OCI-LY7 (cell line): ENCODE results near the gene UPB1. TPM values are rescaled to one million over a fixed set of nuclear protein-coding genes. Genes with fewer than 3 reads are reported as not detected.

Source experiments
- BruUV-seq: library from RNA; stranded (reverse); fragments of 400-500 nt; replicated peaks from 2 replicates; lab custom pipeline; 2021; lab: Mats Ljungman, UMichigan
- CTCF ChIA-PET: fragments of 300-600 bp; sonication (Branson Sonifier 250); formaldehyde crosslinking; loops from one replicate; lab custom pipeline; 2022; ENCODE audit warnings: antibody characterized with exemption; ENCODE audit not compliant: unreplicated experiment; lab: Charles Lee
- POLR2A ChIA-PET: fragments of 300-600 bp; sonication (Branson Sonifier 250); formaldehyde crosslinking; loops from one replicate; lab custom pipeline; 2022; ENCODE audit warnings: antibody characterized with exemption; lab: Charles Lee
- DNase-seq: peaks from one replicate; pipeline ENCODE4 v3.0.0-alpha.2; 2015; ENCODE audit warnings: low spot score
- H2AFZ ChIP-seq: fragments of 200-600 bp; sonication (generic), shearing (Covaris generic); 2 replicates; pipeline ENCODE4 v1.6.1; 2014; ENCODE audit warnings: mild to moderate bottlenecking, antibody characterized with exemption, low read length, moderate library complexity
- H3K27ac ChIP-seq: fragments of 200-600 bp; sonication (generic); 2 replicates; pipeline ENCODE4 v1.5.1; 2014; ENCODE audit warnings: mixed run types, low read depth, mild to moderate bottlenecking, moderate library complexity, low read length, inconsistent platforms; ENCODE audit not compliant: poor library complexity, severe bottlenecking
- H3K36me3 ChIP-seq: fragments of 200-600 bp; sonication (generic); 2 replicates; pipeline ENCODE4 v1.6.1; 2014; ENCODE audit warnings: mild to moderate bottlenecking, antibody characterized with exemption, low read length, moderate library complexity, mixed read lengths; ENCODE audit not compliant: insufficient read depth
- H3K4me1 ChIP-seq: fragments of 200-600 bp; sonication (generic); 2 replicates; pipeline ENCODE4 v1.5.1; 2014; ENCODE audit warnings: mild to moderate bottlenecking, low read length; ENCODE audit not compliant: insufficient read depth, poor library complexity, severe bottlenecking
- H3K4me2 ChIP-seq: fragments of 200-600 bp; sonication (generic); 2 replicates; pipeline ENCODE4 v1.6.1; 2014; ENCODE audit warnings: mild to moderate bottlenecking, low read length
- H3K4me3 ChIP-seq: fragments of 200-600 bp; sonication (generic); 2 replicates; pipeline ENCODE4 v1.5.1; 2014; ENCODE audit warnings: mild to moderate bottlenecking, low read depth, low read length; ENCODE audit not compliant: poor library complexity, severe bottlenecking
- H3K79me2 ChIP-seq: fragments of 200-600 bp; sonication (generic); 2 replicates; pipeline ENCODE4 v1.6.1; 2016; ENCODE audit warnings: low read depth, mild to moderate bottlenecking, low read length, moderate library complexity, mixed read lengths; ENCODE audit not compliant: insufficient read depth
- H3K9me2 ChIP-seq: fragments of 200-600 bp; sonication (generic); 2 replicates; pipeline ENCODE4 v1.6.1; 2016; ENCODE audit warnings: mild to moderate bottlenecking, low read length, mixed read lengths; ENCODE audit not compliant: insufficient read depth
- H3K9me3 ChIP-seq: fragments of 200-600 bp; sonication (generic); 2 replicates; pipeline ENCODE4 v1.6.1; 2014; ENCODE audit warnings: mild to moderate bottlenecking, mixed run types, low read length, mixed read lengths
- H4K20me1 ChIP-seq: fragments of 200-600 bp; sonication (generic); 2 replicates; pipeline ENCODE4 v1.6.1; 2014; ENCODE audit warnings: mild to moderate bottlenecking, antibody characterized with exemption, low read length, moderate library complexity, mixed read lengths; ENCODE audit not compliant: insufficient read depth
- EZH2phosphoT487 ChIP-seq: fragments of 200-600 bp; sonication (generic); IDR thresholded peaks from 2 replicates; pipeline ENCODE4 v1.6.1; 2018; ENCODE audit warnings: low read depth, borderline replicate concordance, mild to moderate bottlenecking, mixed run types, antibody characterized with exemption, low read length, moderate library complexity, mixed read lengths
- intact Hi-C: fragments of 100-400 bp; cut with micrococcal nuclease; formaldehyde crosslinking; loops from one replicate; pipeline ENCODE4 v1.10.0; 2022; ENCODE audit not compliant: unreplicated experiment
- total RNA-seq, 2 experiments: library from RNA; depleted of rRNA in 1 of 2; stranded (reverse); fragments of >200 nt in 1 of 2; shearing (Covaris generic) in 1 of 2; gene quantifications; 2 replicates each; pipeline ENCODE4 v1.2.3, GENCODE V29; 2014 to 2022
- TF ChIP-seq, protein P1 (sequence below): fragments of 200-600 bp; sonication (generic); conservative IDR thresholded peaks from 2 replicates; pipeline ENCODE4 v1.5.1; 2014; ENCODE audit warnings: mild to moderate bottlenecking, antibody characterized with exemption, low read length, moderate library complexity, mixed read lengths

The UPB1 gene
- total RNA-seq, 2 experiments from 2014 or later, result 0.69 to 0.70 TPM

DNA sequence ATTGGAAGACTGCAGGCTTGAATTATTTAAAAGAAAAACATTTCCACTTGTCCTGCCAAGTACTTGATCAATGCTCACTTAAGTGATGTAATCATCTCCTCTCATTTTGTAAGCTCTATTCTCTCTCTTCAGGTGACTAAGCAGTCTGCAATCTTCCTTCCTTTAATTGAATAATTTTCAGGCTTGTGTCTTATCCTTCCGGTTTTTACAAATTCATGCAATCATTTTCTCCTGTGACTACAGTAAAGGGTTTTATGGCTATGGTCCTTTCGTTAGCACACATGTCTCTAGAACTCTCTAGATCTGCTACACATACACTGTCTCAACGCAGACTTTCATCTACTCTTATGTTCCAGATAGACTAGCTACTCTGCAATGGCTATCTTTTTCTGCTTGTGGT is 12.6 kb upstream of the UPB1 start:
- no peaks in the 10 kb centered on the region for H3K79me2 ChIP-seq
- no peak for DNase-seq
- H3K4me1 ChIP-seq, result peaks cover 6% of the 10 kb centered on the region
- H4K20me1 ChIP-seq, result no peaks in the 10 kb centered on the region
- no TSS peak for BruUV-seq
- peak overlapping the region; percentile 42; the same call in 1 of the 2 replicates for H2AFZ ChIP-seq
- POLR2A ChIA-PET, result interaction anchor here (0.5 to 2.1 kb wide), 3 partner anchors 47 to 918 kb away, joined by 3 to 10 read pairs (median 6); no protein-coding TSS in a partner anchor
- H3K4me2 ChIP-seq, result no peak overlapping the region
- H3K27ac ChIP-seq, result no peak overlapping the region
- H3K4me3 ChIP-seq, result no peak overlapping the region
- no peaks in the 10 kb centered on the region for H3K9me3 ChIP-seq
- H3K9me2 ChIP-seq, result no peaks in the 10 kb centered on the region
- no peaks in the 10 kb centered on the region for H3K36me3 ChIP-seq
- CTCF ChIA-PET, result no interaction called here
- intact Hi-C loops, result no loop called here
- TF ChIP-seq, protein P1, sequence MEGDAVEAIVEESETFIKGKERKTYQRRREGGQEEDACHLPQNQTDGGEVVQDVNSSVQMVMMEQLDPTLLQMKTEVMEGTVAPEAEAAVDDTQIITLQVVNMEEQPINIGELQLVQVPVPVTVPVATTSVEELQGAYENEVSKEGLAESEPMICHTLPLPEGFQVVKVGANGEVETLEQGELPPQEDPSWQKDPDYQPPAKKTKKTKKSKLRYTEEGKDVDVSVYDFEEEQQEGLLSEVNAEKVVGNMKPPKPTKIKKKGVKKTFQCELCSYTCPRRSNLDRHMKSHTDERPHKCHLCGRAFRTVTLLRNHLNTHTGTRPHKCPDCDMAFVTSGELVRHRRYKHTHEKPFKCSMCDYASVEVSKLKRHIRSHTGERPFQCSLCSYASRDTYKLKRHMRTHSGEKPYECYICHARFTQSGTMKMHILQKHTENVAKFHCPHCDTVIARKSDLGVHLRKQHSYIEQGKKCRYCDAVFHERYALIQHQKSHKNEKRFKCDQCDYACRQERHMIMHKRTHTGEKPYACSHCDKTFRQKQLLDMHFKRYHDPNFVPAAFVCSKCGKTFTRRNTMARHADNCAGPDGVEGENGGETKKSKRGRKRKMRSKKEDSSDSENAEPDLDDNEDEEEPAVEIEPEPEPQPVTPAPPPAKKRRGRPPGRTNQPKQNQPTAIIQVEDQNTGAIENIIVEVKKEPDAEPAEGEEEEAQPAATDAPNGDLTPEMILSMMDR, result no peak
- no peak for TF ChIP-seq EZH2phosphoT487

DNA sequence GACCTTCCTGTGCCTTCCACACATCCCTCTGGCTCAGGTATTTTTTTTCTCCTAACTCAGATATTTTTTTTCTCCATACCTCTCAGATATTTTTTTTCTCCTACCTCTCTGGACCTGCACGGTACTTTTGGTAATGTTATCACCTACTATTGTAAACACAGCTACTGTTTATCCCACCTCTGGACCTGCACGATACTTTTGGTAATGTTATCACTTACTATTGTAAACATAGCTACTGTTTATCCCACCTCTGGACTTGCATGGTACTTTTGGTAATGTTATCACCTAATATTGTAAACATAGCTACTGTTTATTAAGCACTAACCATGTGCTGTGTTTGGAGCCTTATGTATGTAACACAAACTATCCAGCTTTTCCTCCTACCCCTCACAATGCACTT is 12.1 kb upstream of the UPB1 start:
- TF ChIP-seq, protein P1, result no peak
- no peak for TF ChIP-seq EZH2phosphoT487
- H3K4me1 ChIP-seq, result peaks cover 6% of the 10 kb centered on the region
- H3K9me3 ChIP-seq, result no peaks in the 10 kb centered on the region
- H2AFZ ChIP-seq, result peak overlapping the region; percentile 42; the same call in 1 of the 2 replicates
- no peaks in the 10 kb centered on the region for H3K9me2 ChIP-seq
- no peak overlapping the region for H3K4me3 ChIP-seq
- H3K4me2 ChIP-seq, result no peak overlapping the region
- intact Hi-C loops, result no loop called here
- H3K36me3 ChIP-seq, result no peaks in the 10 kb centered on the region
- H3K27ac ChIP-seq, result no peak overlapping the region
- no peak for DNase-seq
- CTCF ChIA-PET, result no interaction called here
- no peaks in the 10 kb centered on the region for H4K20me1 ChIP-seq
- H3K79me2 ChIP-seq, result no peaks in the 10 kb centered on the region
- POLR2A ChIA-PET, result interaction anchor here (0.5 to 2.1 kb wide), 4 partner anchors 23 to 918 kb away, joined by 3 to 10 read pairs (median 4); no protein-coding TSS in a partner anchor
- BruUV-seq, result no TSS peak

DNA sequence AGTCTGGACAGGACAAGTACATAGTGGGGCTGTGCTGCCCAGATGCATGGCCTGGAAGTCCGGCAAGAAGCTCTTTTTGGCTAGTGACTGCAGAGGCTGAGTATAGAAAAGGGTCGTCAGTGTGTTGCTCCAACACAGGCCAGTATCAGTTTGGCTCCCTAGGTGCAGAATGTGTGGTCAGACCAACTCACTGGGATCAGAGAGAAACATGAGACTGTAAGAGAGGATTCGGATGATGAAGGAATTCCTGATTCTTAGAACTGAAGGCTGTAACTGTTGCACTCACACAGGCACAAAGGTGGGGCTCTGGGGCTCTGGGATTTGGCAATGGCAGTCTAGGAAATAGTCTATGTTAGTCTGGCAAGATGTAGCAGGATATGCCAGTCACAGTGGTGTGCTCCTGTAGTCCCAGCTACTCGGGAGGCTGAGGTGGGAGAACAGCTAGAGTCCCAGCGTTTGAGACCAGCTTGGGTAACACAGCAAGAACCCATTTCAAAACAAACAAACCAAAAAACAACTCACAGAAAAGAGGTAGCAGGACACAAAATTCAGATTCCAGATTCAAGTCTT is 11.1 kb upstream of the UPB1 start:
- Histone ChIP-seq H4K20me1 (no peaks in the 10 kb centered on the region), H3K4me2 (no peak overlapping the region), H3K27ac (no peak overlapping the region), H3K4me1 (peaks cover 6% of the 10 kb centered on the region), H3K79me2 (no peaks in the 10 kb centered on the region), H3K9me3 (no peaks in the 10 kb centered on the region), H3K36me3 (no peaks in the 10 kb centered on the region), H3K9me2 (no peaks in the 10 kb centered on the region), H2AFZ (no peak overlapping the region), H3K4me3 (no peak overlapping the region)
- POLR2A ChIA-PET, result interaction anchor here (0.6 to 2.1 kb wide), 3 partner anchors 13 to 89 kb away, joined by 3 to 10 read pairs (median 3); no protein-coding TSS in a partner anchor
- CTCF ChIA-PET, result no interaction called here
- BruUV-seq, result no TSS peak
- DNase-seq, result no peak
- intact Hi-C loops, result no loop called here
- TF ChIP-seq EZH2phosphoT487, result no peak
- TF ChIP-seq, protein P1, result no peak
